ENCODE results near the gene RAB11FIP5.

Gene RAB11FIP5

GRCh38 chr2:73053316-73054114 is 59.2 kb downstream of the RAB11FIP5 start:
- H3K4me3 ChIP-seq (ENCODE audit: low read depth, low read length): no peak overlapping the region
- no peak for DNase-seq (ENCODE audit: low read depth)
- no peak for TF ChIP-seq CTCF (IDR thresholded peaks at IDR 0.05; ENCODE audit: control insufficient read depth, extremely low read depth, insufficient read depth)

- no peak for DNase-seq (ENCODE audit: low read depth)
- no peak for TF ChIP-seq CTCF (IDR thresholded peaks at IDR 0.05; ENCODE audit: control insufficient read depth, extremely low read depth, insufficient read depth)
- no peak overlapping the region for H3K4me3 ChIP-seq (ENCODE audit: low read depth, low read length)
Measured at GRCh38 chr2:73050121-73050545, 62.6 kb downstream of the RAB11FIP5 start.

- DNase-seq (ENCODE audit: low read depth): no peak
- no peak overlapping the region for H3K4me3 ChIP-seq (ENCODE audit: low read depth, low read length)
- no peak for TF ChIP-seq CTCF (IDR thresholded peaks at IDR 0.05; ENCODE audit: control insufficient read depth, extremely low read depth, insufficient read depth)
Measured at GRCh38 chr2:73043929-73044832, 68.6 kb downstream of the RAB11FIP5 start.

- H3K4me3 ChIP-seq (ENCODE audit: low read depth, low read length): no peak overlapping the region
- no peak for DNase-seq (ENCODE audit: low read depth)
- no peak for TF ChIP-seq CTCF (IDR thresholded peaks at IDR 0.05; ENCODE audit: control insufficient read depth, extremely low read depth, insufficient read depth)
Measured at GRCh38 chr2:73043276-73043675, 69.5 kb downstream of the RAB11FIP5 start.

GRCh38 chr2:73037947-73038585 is 74.7 kb downstream of the RAB11FIP5 start:
- no peak for DNase-seq (ENCODE audit: low read depth)
- TF ChIP-seq CTCF (IDR thresholded peaks at IDR 0.05; ENCODE audit: control insufficient read depth, extremely low read depth, insufficient read depth): no peak
- H3K4me3 ChIP-seq (ENCODE audit: low read depth, low read length): no peak overlapping the region

- H3K4me3 ChIP-seq (ENCODE audit: low read depth, low read length): no peak overlapping the region
- no peak for TF ChIP-seq CTCF (IDR thresholded peaks at IDR 0.05; ENCODE audit: control insufficient read depth, extremely low read depth, insufficient read depth)
- DNase-seq (ENCODE audit: low read depth): no peak
Measured at GRCh38 chr2:73036766-73037165, 76.0 kb downstream of the RAB11FIP5 start.

All from LNCaP clone FGC (cell line).